A549 (cell line): ENCODE measurements around the gene DDX11. TPM values are rescaled to one million over a fixed set of nuclear protein-coding genes. Genes with fewer than 3 reads are reported as not detected.
"Not testable (repeated sequence)": the region's sequence is repeated elsewhere in the genome, so short reads cannot be mapped to it uniquely, and the experiment has no call there.

Experiments used
- ATAC-seq, 2 experiments: fragments of 200-7000 bp in 1 of 2; fragments of >200 bp in 1 of 2; cut with Nextera tagmentation in 1 of 2; cut with Tn5 transposase in 1 of 2; 3 replicates each; pipeline versions ENCODE4 v1.8.0 to v1.9.1; 2018 to 2020; ENCODE audit warnings: mild to moderate bottlenecking in 1 of 2, moderate library complexity in 1 of 2
- CTCF ChIA-PET: fragments of 300-600 bp; sonication (Branson Sonifier 250); formaldehyde crosslinking; extraction: SDS; loops from one replicate; lab custom pipeline; 2021; ENCODE audit warnings: antibody characterized with exemption, inconsistent platforms; lab: Yijun Ruan, JAX
- POLR2A ChIA-PET: fragments of 350-600 bp; formaldehyde crosslinking; extraction: SDS; loops from one replicate; lab custom pipeline; 2021; ENCODE audit warnings: antibody characterized with exemption, inconsistent platforms; lab: Yijun Ruan, JAX
- DNase-seq, 2 experiments: peaks; one replicate each; pipeline versions ENCODE4 v3.0.0 to v3.0.0-alpha.2; 2011 to 2016; ENCODE audit warnings: low read depth in 1 of 2, low spot score in 1 of 2
- FAIRE-seq: peaks from 2 replicates; lab custom pipeline; 2011; peaks lifted over from hg19 to GRCh38; lab: Jason Lieb, UNC
- H3K27ac ChIP-seq, 2 experiments: fragments of >200 bp; sonication (Bioruptor Twin); formaldehyde crosslinking; 3 replicates each; pipeline ENCODE4 v1.5.1; 2016 to 2017
- H3K4me1 ChIP-seq: fragments of >200 bp; sonication (Bioruptor Twin); formaldehyde crosslinking; 3 replicates; pipeline ENCODE4 v1.6.1; 2016
- H3K4me2 ChIP-seq: fragments of >200 bp; sonication (Bioruptor Twin); formaldehyde crosslinking; 3 replicates; pipeline ENCODE4 v1.6.1; 2016
- H3K4me3 ChIP-seq: fragments of >200 bp; sonication (Bioruptor Twin); formaldehyde crosslinking; 3 replicates; pipeline ENCODE4 v1.5.1; 2016
- H3K9me3 ChIP-seq: fragments of >200 bp; sonication (Bioruptor Twin); formaldehyde crosslinking; 3 replicates; pipeline ENCODE4 v1.6.1; 2016
- MYC ChIP-seq: IDR thresholded peaks from 2 replicates; pipeline ENCODE4 v1.6.1; 2012; ENCODE audit warnings: mild to moderate bottlenecking, inconsistent platforms, low read length, improper control_type of control experiment, borderline replicate concordance
- PHF8 ChIP-seq: fragments of 200-600 bp; sonication (generic); IDR thresholded peaks from 2 replicates; pipeline ENCODE4 v1.6.1; 2016; ENCODE audit warnings: low read depth, mild to moderate bottlenecking, antibody characterized with exemption, moderate library complexity, borderline replicate concordance
- WGBS: methylation state at CpG from one replicate; pipeline ENCODE4 v1.1.6; 2017; ENCODE audit errors: missing lambda C conversion rate; 5-methylcytosine and 5-hydroxymethylcytosine counted together
- polyA plus RNA-seq, 4 experiments: library from polyadenylated mRNA; depleted of rRNA in 3 of 4; stranded (reverse); fragments of >200 nt; fragmentation: RNase III in 1 of 4; extraction: RNeasy Plus Mini Kit Qiagen cat#74134 plus additional on column Dnase treatment in 1 of 4; gene quantifications; 2 replicates in 3 of 4; 3 replicates in 1 of 4; pipeline ENCODE4 v1.2.3, GENCODE V29; 2011 to 2017
- TF ChIP-seq, protein P1 (sequence below): fragments of >200 bp; sonication (Bioruptor Twin); formaldehyde crosslinking; IDR thresholded peaks from 3 replicates; pipeline ENCODE4 v1.5.1; 2016
- TF ChIP-seq, protein P2 (sequence below): IDR thresholded peaks from 2 replicates; pipeline ENCODE4 v1.6.1; 2012
- TF ChIP-seq, protein P3 (sequence below): IDR thresholded peaks from 2 replicates; pipeline ENCODE4 v1.6.1; 2012; ENCODE audit warnings: low read depth, borderline replicate concordance

DDX11 gene
- polyA plus RNA-seq, 2 of the 4 experiments (the other 2 are of a cell fraction) = 36.7 to 69.2 TPM

GRCh38 chr12:31057671-31058070 lies 16.0 kb upstream of the DDX11 start (continued):
- TF ChIP-seq, protein P1, sequence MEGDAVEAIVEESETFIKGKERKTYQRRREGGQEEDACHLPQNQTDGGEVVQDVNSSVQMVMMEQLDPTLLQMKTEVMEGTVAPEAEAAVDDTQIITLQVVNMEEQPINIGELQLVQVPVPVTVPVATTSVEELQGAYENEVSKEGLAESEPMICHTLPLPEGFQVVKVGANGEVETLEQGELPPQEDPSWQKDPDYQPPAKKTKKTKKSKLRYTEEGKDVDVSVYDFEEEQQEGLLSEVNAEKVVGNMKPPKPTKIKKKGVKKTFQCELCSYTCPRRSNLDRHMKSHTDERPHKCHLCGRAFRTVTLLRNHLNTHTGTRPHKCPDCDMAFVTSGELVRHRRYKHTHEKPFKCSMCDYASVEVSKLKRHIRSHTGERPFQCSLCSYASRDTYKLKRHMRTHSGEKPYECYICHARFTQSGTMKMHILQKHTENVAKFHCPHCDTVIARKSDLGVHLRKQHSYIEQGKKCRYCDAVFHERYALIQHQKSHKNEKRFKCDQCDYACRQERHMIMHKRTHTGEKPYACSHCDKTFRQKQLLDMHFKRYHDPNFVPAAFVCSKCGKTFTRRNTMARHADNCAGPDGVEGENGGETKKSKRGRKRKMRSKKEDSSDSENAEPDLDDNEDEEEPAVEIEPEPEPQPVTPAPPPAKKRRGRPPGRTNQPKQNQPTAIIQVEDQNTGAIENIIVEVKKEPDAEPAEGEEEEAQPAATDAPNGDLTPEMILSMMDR = no peak
- no peak for TF ChIP-seq MYC

GRCh38 chr12:31066196-31066595 lies 7.5 kb upstream of the DDX11 start:
- POLR2A ChIA-PET, H3K9me3 ChIP-seq, CTCF ChIA-PET, H3K4me2 ChIP-seq, H3K27ac ChIP-seq, H3K4me1 ChIP-seq, H3K4me3 ChIP-seq, DNase-seq, FAIRE-seq: not testable (repeated sequence)
- 71% methylated on average over 3 of the region's 3 CpGs for WGBS
- peak in 1 of 2 experiments; percentile 27; a peak in 1 of 6 replicates for ATAC-seq

- H3K4me1 ChIP-seq, CTCF ChIA-PET, DNase-seq, H3K9me3 ChIP-seq, ATAC-seq, POLR2A ChIA-PET, FAIRE-seq, H3K4me3 ChIP-seq, H3K27ac ChIP-seq, H3K4me2 ChIP-seq: not testable (repeated sequence)
- 48% methylated on average over 2 of the region's 2 CpGs for WGBS
These were observed 6.0 kb upstream of the DDX11 start for GRCh38 chr12:31067656-31068055.

DNA sequence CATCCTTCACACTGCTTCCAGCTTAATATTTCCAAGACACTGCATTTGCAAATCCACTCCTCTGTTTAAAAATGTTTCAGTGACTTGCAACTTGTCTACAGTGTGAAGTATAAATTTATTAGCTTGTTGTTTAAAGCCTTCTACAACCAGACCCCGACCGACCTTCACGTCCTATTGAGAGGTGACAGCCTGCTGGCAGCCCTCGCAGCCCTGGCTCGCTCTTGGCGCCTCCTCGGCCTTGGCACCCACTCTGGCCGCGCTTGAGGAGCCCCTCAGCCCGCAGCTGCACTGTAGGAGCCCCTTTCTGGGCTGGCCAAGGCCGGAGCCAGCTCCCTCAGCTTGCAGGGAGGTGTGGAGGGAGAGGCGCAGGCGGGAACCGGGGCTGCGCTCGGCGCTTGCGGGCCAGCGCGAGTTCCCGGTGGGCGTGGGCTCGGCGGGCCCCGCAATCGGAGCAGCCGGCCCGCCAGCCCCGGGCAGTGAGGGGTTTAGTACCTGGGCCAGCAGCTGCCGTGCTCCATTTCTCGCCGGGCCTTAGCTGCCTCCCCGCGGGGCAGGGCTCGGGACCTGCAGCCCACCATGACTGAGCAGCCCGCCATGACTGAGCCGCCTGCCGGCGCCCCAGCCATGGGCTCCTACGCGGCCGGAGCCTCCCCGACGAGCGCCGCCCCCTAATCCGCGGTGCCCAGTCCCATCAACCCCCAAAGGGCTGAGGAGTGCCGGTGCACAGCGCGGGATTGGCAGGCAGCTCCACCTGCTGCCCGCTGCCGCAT lies 2.5 kb upstream of the DDX11 start:
- ATAC-seq, H3K9me3 ChIP-seq, POLR2A ChIA-PET, FAIRE-seq, H3K27ac ChIP-seq, CTCF ChIA-PET, H3K4me3 ChIP-seq, H3K4me2 ChIP-seq, H3K4me1 ChIP-seq, DNase-seq: not testable (repeated sequence)
- WGBS = 95% methylated on average over 22 of the region's 53 CpGs

GRCh38 chr12:31072962-31073361 lies 698 bp upstream of the DDX11 start:
- not testable (repeated sequence) for FAIRE-seq

DNA sequence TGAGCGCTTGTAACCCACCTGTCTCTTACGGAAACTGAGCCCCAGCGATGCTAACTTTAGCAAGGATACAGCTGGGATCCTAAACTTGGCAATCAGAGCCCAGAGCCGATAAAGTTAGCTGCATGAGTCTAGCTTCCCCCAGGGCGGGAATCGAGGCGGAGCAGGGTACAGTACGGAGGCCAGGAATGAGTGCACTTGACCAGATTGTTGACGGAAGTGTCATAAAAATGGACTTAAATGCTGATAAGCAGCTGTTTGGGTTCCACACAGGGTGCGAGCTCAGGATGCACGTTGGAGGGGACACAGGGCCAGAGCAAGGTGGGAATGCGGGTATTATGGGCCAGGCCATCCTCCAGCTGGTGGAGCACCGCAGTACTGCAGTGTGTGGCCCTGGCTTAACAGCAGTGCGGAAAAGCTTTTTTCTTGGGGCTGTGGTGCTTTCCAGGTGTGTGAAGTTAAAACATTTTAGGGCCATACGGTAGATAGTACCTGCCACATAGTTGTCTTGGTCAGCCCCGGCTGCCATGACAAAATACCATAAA lies 744 bp downstream of the DDX11 start:
- WGBS = 5% methylated on average over 16 of the region's 16 CpGs
- peak overlapping the region; percentile 65 for H3K4me3 ChIP-seq
- H3K9me3 ChIP-seq, FAIRE-seq, POLR2A ChIA-PET: not testable (repeated sequence)
- ATAC-seq (peak; percentile 56 to 72), DNase-seq (peak in 1 of 2 experiments; percentile 6)
- H3K27ac ChIP-seq = peak overlapping the region; percentile 88 to 89
- CTCF ChIA-PET = interaction anchor here (0.9 to 1.7 kb wide), 2 partner anchors 160 to 165 kb away, joined by 3 read pairs; no protein-coding TSS in a partner anchor
- H3K4me1 ChIP-seq = peaks cover 29% of the 10 kb centered on the region
- H3K4me2 ChIP-seq = peak overlapping the region; percentile 82
- TF ChIP-seq, protein P2, sequence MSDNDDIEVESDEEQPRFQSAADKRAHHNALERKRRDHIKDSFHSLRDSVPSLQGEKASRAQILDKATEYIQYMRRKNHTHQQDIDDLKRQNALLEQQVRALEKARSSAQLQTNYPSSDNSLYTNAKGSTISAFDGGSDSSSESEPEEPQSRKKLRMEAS = peak; percentile 45; the same call in 1 of the 2 replicates
- TF ChIP-seq PHF8 = 0 out of 2 replicates have a peak, but pooled peaks have one; percentile 9
- TF ChIP-seq, protein P3, sequence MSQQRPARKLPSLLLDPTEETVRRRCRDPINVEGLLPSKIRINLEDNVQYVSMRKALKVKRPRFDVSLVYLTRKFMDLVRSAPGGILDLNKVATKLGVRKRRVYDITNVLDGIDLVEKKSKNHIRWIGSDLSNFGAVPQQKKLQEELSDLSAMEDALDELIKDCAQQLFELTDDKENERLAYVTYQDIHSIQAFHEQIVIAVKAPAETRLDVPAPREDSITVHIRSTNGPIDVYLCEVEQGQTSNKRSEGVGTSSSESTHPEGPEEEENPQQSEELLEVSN = 0 out of 2 replicates have a peak, but pooled peaks have one; percentile 1

More at GRCh38 chr12:31072962-31073361, 698 bp upstream of the DDX11 start:
- POLR2A ChIA-PET, DNase-seq, H3K9me3 ChIP-seq, CTCF ChIA-PET: not testable (repeated sequence)
- WGBS = 83% methylated on average over 5 of the region's 6 CpGs
- peak overlapping the region; percentile 65 for H3K4me3 ChIP-seq
- H3K4me1 ChIP-seq = peaks cover 18% of the 10 kb centered on the region
- H3K27ac ChIP-seq = peak overlapping the region; percentile 88 to 89; a peak in 5 of 6 replicates
- peak overlapping the region; percentile 76 for H3K4me2 ChIP-seq
- peak; percentile 6 to 9; a peak in 5 of 6 replicates for ATAC-seq

DNA sequence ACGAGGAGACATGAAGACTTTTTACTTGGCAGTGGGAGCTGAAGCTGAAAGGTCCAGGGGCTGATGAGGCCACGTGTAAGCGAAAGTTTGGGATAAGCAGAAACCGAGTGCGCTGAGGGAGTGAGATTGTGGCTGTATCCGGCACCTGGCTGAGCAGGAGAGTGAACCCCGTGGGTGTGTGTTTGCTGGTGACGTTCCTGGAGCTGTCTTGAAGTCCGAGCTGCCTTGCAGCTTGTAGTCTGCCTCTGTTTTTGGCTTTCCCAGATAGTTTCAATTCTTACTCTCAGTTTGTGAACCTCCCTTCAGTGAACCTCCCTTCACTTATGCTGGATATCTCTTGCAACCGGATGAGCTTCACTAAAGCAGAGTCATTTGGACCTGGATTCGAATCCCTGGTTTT lies 2.5 kb downstream of the DDX11 start:
- 93% methylated on average over 11 of the region's 11 CpGs for WGBS
- H3K9me3 ChIP-seq, ATAC-seq, H3K4me3 ChIP-seq, CTCF ChIA-PET, DNase-seq, H3K4me2 ChIP-seq, H3K27ac ChIP-seq, FAIRE-seq: not testable (repeated sequence)
- H3K4me1 ChIP-seq = peaks cover 31% of the 10 kb centered on the region
- POLR2A ChIA-PET = interaction anchor here (0.6 kb wide), 1 partner anchor 380 kb away, joined by 4 read pairs; the partner anchor contains the start of gene IPO8

DNA sequence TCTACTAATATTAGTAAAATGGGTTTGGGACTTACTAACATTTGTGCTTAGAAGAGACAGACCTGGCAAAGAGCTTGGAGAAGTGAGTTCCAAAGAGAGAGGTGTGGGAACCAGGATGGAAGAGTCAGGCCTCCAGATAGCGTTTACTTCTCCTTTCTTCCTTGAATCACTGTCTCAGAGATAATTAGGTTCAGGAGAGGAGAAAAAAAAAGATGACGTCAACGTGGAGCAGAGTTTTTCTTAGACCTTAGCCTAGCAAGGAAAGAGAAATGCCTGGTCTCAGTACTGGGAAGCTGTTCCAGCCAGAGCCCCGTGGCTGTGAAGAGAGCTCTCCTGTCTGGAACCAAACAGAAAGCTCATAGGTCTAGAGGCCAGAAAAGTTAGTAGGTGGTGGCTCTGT lies 3.4 kb downstream of the DDX11 start:
- POLR2A ChIA-PET, H3K9me3 ChIP-seq, DNase-seq, FAIRE-seq, H3K4me2 ChIP-seq, ATAC-seq, H3K4me3 ChIP-seq: not testable (repeated sequence)
- WGBS = 91% methylated on average over 4 of the region's 4 CpGs
- peak overlapping the region in 1 of 2 experiments; percentile 2; a peak in 2 of 6 replicates for H3K27ac ChIP-seq
- H3K4me1 ChIP-seq = peaks cover 31% of the 10 kb centered on the region
- CTCF ChIA-PET = interaction anchor here (1.5 to 2.5 kb wide), 3 partner anchors 91 to 195 kb away, joined by 3 to 12 read pairs (median 9); no protein-coding TSS in a partner anchor
